Measurements from ENCODE around the gene DYTN.
"Not testable (repeated sequence)": the region's sequence is repeated elsewhere in the genome, so short reads cannot be mapped to it uniquely, and the experiment has no call there.

The DYTN gene

GRCh38 chr2:206718296-206718695, at the start of gene DYTN:
TSS of gene DYTN (minus strand) at chr2:206718396. CDS start at chr2:206718279, 117 bp downstream.
- no peak for DNase-seq

DNA sequence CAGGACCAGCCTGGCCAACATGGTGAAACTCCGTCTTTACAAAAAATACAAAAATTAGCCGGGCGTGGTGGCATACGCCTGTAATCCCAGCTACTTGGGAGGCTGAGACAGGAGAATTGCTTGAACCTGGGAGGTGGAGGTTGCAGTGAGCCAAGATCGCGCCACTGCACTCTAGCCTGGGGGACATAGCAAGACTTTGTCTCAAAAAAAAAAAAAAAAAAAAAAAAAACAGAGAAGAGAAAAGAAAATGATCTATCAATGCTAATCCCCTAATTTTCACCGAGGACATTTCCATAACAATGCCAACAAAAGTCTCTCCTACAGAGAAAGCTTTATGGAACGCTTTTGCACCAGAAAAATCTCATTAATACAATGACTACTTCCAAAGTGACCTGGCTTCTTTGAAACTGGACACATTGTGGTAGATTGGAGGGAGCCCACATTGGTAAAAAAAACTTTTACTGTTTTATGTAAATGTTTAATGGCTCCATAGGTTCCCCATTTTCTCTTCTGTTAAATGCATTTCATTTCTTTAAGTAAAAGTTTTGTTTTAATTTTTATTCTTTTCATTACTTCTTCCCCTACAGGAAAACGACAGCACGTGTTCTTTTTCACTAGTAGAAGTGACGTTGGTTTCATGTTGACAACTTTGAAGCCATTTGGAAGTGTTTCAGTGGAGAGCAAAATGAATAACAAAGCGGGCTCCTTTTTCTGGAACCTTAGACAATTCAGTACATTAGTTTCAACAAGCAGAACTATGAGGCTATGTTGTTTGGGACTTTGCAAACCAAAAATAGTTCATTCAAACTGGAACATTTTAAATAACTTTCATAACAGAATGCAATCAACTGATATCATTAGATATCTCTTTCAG, 48.1 kb upstream of the DYTN start:
- no peak for DNase-seq

- DNase-seq, result peak; percentile 91
These were observed 47.3 kb upstream of the DYTN start, which contains the start of the genes FASTKD2 and MDH1B for GRCh38 chr2:206765242-206766056. TSS of gene FASTKD2 (plus strand) at chr2:206765606. CDS start at chr2:206766694, 1,088 bp downstream. TSS of gene MDH1B (minus strand) at chr2:206765328. CDS start at chr2:206765271, 57 bp downstream.

DNA sequence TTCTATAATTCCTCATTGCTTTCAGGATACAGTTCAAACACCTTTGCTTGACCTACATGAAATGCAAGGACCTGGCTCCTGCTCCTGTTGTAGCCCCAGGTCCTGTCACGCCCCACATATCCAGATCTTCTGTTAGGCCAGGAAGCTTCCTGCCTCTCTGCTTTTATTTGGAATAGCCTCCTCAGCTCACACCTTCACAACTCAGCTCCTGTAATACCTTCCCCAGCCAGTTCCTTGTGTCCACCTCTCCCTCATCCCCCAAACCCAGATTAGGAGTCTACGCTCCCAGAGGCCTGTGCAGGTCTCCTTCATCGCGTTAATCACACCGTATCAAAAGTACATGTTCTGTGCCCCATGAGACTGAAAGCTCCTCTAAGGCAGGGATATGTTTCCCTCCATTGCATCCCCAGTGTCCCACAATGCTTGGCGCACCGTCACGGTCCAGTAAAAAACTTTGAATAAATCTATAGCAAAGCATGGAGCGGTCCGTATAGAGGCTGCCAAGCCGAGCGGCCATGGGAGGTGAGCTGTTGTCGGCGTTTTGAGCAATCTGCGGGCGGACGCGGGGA, 46.6 kb upstream of the DYTN start:
- no peak for DNase-seq

- DNase-seq, result no peak
These were observed 38.6 kb upstream of the DYTN start for GRCh38 chr2:206756816-206757215.

DNA sequence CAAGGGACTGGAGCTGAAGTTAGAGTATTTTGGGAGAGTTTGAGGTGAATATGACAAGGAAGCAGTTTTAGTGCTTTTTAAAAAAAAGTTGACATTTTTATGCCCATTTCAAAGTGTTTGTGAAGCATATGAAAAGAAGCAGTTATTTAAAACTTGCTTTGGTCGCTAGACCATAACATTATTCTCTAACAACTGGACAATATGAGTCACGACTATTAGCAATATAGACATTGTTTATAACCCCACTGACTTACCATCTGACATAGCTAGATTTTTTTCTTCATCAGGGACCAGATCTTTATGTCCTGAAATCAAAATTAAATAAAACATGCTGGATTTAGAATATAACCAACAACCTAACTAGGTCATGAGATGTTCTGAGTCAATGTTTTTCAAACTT, 22.6 kb upstream of the DYTN start:
- DNase-seq, result no peak

DNA sequence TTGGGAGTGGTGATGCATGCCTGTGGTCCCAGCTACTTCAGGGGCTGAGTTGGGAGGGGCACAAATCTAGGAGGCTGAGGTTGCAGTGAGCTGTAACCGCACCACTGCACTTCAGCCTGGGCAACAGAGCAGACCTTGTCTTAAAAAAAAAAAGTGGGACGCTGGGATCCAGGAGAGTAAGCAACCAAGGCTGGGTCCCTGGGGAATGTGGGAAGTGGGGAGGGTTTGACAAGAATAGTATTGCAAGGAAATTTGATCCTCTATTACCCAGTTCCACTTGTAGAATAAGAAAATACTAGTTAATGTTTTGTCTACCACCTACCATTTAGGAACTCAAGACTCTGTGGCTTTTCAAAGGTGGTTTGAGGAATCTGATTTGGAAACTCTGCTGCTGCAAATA, 21.1 kb upstream of the DYTN start:
- DNase-seq, result no peak

DNA sequence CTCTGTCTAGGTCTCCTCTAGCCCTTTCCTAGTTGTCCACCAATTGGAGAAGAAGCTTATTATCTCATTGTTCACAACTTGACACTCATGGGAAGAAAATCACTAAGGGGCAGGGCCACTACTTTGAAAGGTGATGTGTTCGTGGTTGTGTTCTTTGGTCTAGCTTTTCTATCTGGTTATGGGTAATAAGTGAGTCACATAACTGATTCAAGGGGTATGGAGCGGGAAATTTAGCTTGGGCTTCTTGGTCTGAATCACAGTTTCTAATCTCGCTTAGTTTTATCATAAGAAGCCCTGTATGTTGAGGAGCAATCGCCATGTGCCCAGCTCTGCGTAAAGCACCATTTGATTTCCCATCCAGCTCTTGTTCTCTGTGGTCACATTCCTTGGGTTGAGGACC, 18.7 kb upstream of the DYTN start:
- peak; percentile 43 for DNase-seq

GRCh38 chr2:206733341-206733740, 15.1 kb upstream of the DYTN start:
- DNase-seq, result no peak

- DNase-seq, result no peak
These were observed 10.3 kb upstream of the DYTN start for GRCh38 chr2:206728277-206729199.

GRCh38 chr2:206727287-206727686, 9.1 kb upstream of the DYTN start:
- DNase-seq, result no peak

DNA sequence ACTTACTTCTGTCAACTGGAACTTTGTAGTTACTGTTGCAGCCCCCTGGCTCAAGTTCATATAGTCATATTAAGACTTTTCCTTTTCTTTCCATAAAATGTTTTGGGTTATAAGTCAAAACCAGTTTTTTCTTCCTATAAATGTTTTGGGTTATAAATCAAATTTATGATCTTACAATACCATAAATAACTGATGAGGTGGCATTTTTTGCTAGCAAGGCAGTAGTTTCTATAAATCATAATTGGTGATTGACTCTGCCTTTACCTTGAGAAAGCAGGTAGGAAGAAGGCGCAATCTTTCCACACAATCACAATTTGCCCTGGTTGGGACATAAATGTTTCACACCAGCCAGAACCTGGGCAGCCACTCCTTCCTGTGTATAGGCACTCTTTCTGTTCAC, 5.1 kb upstream of the DYTN start:
- DNase-seq, result no peak

DNA sequence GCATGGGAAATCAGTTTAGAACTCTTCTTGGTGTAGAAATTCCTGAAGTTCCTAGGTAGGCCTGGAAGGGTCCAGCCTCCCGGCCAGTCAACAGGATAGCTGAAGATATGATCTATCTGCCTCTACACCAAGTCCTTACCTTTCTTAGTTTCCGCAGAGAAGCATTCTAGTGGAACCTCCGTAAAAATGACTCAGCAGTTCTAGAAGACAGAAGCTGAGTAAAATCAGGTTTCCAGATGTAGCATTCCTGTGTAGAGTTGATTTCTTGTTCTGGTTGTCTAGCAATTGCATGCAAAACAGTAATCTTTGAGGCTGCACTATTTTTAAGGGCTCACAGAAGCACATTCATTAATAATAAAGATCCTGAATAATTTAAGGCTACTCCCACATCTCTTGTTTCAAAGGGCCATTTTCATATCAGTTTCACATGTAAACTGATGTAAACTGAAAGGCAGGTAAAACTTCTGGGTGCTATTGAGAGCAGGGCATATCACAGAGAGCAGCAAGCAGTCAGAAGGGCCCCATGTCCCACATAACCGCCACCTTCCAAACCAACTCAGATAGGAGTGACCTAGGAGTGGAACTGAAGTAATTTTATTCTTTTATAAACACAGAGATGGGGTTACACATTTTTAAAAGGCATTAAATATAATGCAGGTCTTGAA, 3.2 kb upstream of the DYTN start:
- DNase-seq, result peak; percentile 25

GRCh38 chr2:206716623-206717022, 1.6 kb downstream of the DYTN start:
- DNase-seq, result no peak

DNA sequence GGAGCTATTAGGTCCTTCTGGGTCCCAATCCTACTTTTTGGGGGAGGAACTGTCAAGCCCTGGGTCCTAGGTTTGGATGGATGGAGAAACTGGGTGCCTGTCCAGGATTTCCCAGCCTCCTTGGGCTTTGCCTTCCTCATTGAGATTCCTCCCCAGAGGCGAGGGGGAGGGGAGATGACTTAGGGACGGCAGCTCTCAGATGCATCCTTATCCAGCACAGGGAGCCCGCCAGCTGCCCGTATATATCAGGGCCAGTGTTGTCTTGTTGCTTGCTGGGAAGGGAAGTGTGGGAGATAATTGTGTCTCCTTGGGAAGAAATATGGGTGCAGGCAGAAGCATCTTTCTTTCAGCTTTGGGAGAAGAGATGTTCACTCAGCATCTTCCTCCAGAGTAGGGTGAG, 3.0 kb downstream of the DYTN start:
- not testable (repeated sequence) for DNase-seq

DNA sequence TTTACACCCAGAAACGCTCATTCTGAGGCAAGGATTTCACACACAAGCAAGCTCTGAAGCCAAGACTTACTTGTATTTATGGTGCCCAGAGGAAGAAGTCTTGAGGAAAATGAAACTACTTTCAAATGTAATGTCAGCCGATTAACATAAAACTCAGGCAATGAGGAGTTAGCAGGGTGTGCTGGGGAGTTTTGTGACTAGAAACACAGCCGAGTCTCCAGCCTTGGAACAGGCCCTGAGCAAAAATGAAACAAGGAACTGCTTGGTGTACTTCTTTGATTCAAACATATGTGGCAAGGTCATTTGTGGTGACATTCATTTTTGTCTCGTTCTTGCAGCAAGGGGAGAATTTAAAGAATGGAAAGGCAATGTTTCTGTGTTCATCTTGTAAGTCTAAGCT, 4.5 kb downstream of the DYTN start:
- DNase-seq, result no peak

DNA sequence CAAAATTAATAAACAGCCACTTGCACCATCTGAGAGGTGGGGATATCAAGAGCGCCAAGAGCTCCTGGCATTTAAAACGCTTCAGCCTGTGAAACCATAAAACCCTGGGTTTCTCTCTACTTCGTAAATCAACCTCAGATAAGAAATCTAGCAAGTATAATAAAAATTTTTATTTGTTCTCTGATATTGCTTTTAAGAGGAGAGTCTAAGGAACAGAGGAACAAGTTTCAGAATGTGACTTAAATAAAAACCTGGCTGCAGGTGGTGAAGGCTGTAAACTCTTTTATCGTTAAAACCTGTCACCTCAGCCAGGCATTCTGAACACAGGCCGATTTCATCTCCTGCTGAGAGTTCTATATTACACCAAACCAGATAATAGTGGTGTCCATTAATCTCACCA, 9.9 kb downstream of the DYTN start:
- DNase-seq, result no peak

DNA sequence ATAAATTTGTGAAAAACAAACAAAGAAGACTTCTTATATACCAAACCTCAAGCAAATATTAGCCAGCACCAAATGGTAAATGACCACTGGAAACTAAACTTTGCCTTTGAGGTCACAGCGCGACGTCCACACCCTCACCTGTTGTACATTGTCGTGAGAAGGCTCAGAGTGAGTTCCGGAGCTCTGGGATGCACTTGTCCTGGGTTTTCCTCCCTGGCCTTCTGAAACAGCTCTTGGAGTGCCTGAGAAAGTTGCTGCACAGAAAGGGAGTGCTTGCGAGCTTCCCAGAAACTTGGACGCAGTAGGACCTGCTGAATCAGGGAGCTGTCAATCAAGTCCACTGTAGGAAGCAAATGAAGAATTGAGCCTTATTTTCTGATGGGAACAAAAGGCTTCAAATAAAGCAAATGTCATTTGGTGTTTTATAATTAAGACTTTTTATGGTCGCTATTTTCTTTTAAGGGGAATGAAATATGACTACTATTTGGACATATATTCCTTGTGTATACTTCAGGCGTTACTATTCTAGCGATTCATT, 11.0 kb downstream of the DYTN start:
- DNase-seq, result no peak

GRCh38 chr2:206701952-206702605, 16.1 kb downstream of the DYTN start:
- DNase-seq, result no peak

DNA sequence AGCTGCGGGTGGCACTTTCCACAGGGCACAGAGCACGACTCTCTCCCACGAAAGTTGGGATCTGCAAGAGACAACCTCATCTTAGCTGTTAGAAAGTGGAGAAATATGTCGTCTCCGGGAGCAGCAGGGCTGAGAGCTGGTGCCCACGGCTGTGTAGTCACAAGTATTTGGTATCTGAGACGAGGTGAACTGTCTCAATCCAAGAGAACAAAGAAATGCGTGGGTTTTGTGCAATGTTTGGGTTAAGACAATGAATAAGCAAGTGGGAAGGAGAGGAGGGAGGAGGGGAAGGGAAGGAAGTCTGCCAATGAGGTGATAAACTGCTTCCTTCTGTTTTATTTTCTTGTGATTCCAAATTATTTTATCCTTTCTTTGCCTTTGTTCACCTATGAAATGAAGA, 18.0 kb downstream of the DYTN start:
- no peak for DNase-seq

GRCh38 chr2:206698811-206699210, 19.4 kb downstream of the DYTN start:
- DNase-seq, result no peak

Measured in activated CD4-positive, alpha-beta T cell treated with anti-CD3 and anti-CD28 coated beads, Interleukin-2, amount 50 U/mL, for 16 hours (primary cell).